ENCODE results near the gene SIRPB2.

- TF ChIP-seq CREB1 (IDR thresholded peaks at IDR 0.05; ENCODE audit: low read depth) (no peak), EGR1 (IDR thresholded peaks at IDR 0.05) (no peak), TCF12 (IDR thresholded peaks at IDR 0.05; ENCODE audit: low read depth) (no peak), EP300 (IDR thresholded peaks at IDR 0.05; ENCODE audit: borderline replicate concordance) (no peak)
These were observed 64.9 kb downstream of the SIRPB2 start for GRCh38 chr20:1426231-1426849.

All from Ishikawa (cell line).